ENCODE results near the gene UCP2. TPM values are rescaled to one million over a fixed set of nuclear protein-coding genes. Genes with fewer than 3 reads are reported as not detected.

UCP2 gene
- total and polyA plus RNA-seq, 10 of the 15 experiments (the other 5 are each of a cell fraction or from before 2014, with no cell fraction given), result 32.9 to 248 (median 154) TPM

- Histone ChIP-seq H3K9me3 (replicated peaks; ENCODE audit: control insufficient read depth, insufficient read depth, low read length) (no peaks in the 10 kb centered on the region), H3K36me3 (ENCODE audit: control insufficient read depth in 2 of 2, insufficient read depth in 2 of 2, low read length in 1 of 2) (no peaks in the 10 kb centered on the region), H3K4me3 (no peak within 1 kb of the TSS), H3K79me2 (ENCODE audit: control insufficient read depth, insufficient read depth, low read length) (no peaks in the 10 kb centered on the region), H3K27me3 (replicated peaks in 1 of 2; ENCODE audit: control insufficient read depth in 2 of 2, insufficient read depth in 2 of 2, low read length in 1 of 2) (no peaks in the 10 kb centered on the region), H3K9ac (ENCODE audit: control insufficient read depth, insufficient read depth, low read length) (no peak within 1 kb of the TSS), H3K27ac (ENCODE audit: control insufficient read depth, insufficient read depth) (no peak within 1 kb of the TSS), H4K20me1 (ENCODE audit: control insufficient read depth, insufficient read depth) (no peaks in the 10 kb centered on the region), H3K4me2 (ENCODE audit: control insufficient read depth, insufficient read depth) (no peak within 1 kb of the TSS), H2AFZ (ENCODE audit: control insufficient read depth, low read depth, low read length) (no peak within 1 kb of the TSS), H3K4me1 (ENCODE audit: control insufficient read depth, insufficient read depth, low read length) (peaks cover 3% of the 10 kb centered on the region; the same call in 1 of the 2 replicates)
- BruUV-seq (replicated peaks), result no TSS peak
- intact Hi-C loops (cut with micrococcal nuclease; ENCODE audit: unreplicated experiment), result no loop called here
- SMC1A ChIA-PET (ENCODE audit: uncharacterized antibody, unreplicated experiment), result interaction anchor here (0.9 to 1.3 kb wide), 3 partner anchors 10 to 370 kb away, joined by 3 to 4 read pairs (median 3); no protein-coding TSS in a partner anchor
- ATAC-seq (peak; percentile 98), DNase-seq (ENCODE audit: low read depth, low spot score) (peak; percentile 23), FAIRE-seq (no peak)
- in situ Hi-C loops (cut with MboI), result no loop called here
- WGBS (ENCODE audit: insufficient coverage, insufficient replicate concordance, low lambda C conversion rate, missing lambda C conversion rate), result 62% methylated on average over 12 of the region's 12 CpGs
- CTCF ChIA-PET, result interaction anchor here (1.7 kb wide), 1 partner anchor 13 kb away, joined by 6 read pairs; no protein-coding TSS in a partner anchor
- POLR2A ChIA-PET, result no interaction called here
- RAD21 ChIA-PET (ENCODE audit: unreplicated experiment), result interaction anchor here (1.3 kb wide), 1 partner anchor 13 kb away, joined by 5 read pairs; no protein-coding TSS in a partner anchor
- TF ChIP-seq ZBED1 (IDR thresholded peaks at IDR 0.05; ENCODE audit: borderline replicate concordance) (no peak), YBX1 (IDR thresholded peaks at IDR 0.05) (no peak), ESRRA (IDR thresholded peaks at IDR 0.05; ENCODE audit: low read length) (no peak), HCFC1 (IDR thresholded peaks at IDR 0.05; ENCODE audit: low read length) (peak; percentile 88), CHD2 (IDR thresholded peaks at IDR 0.05; ENCODE audit: borderline replicate concordance, low read depth, low read length) (peak; percentile 24; the same call in 1 of the 2 replicates), PML (IDR thresholded peaks at IDR 0.05; ENCODE audit: low read length) (no peak), SPI1 (IDR thresholded peaks at IDR 0.05; ENCODE audit: borderline replicate concordance, insufficient read depth, low read depth, low read length) (peak; percentile 69; the same call in 1 of the 2 replicates), PAX8 (IDR thresholded peaks at IDR 0.05) (no peak), ASH2L (IDR thresholded peaks at IDR 0.05; ENCODE audit: borderline replicate concordance, low read depth) (no peak), TARDBP (IDR thresholded peaks at IDR 0.05; ENCODE audit: borderline replicate concordance) (no peak), BMI1 (IDR thresholded peaks at IDR 0.05; ENCODE audit: borderline replicate concordance) (peak; percentile 69), DPF2 (IDR thresholded peaks at IDR 0.05) (no peak), SUZ12 (IDR thresholded peaks at IDR 0.05; ENCODE audit: unreplicated experiment) (no peak), SIN3A (IDR thresholded peaks at IDR 0.05; ENCODE audit: low read depth, low read length) (peak; percentile 59; the same call in 1 of the 2 replicates), ZSCAN29 (IDR thresholded peaks at IDR 0.05) (no peak), IKZF1 (conservative IDR thresholded peaks at IDR 0.05) (no peak), MEF2B (IDR thresholded peaks at IDR 0.05; ENCODE audit: partially characterized antibody, poor library complexity, severe bottlenecking) (no peak), BCL3 (IDR thresholded peaks at IDR 0.05; ENCODE audit: borderline replicate concordance, insufficient read depth, low read depth, low read length, poor library complexity, severe bottlenecking) (no peak)
- TF ChIP-seq, protein P1, sequence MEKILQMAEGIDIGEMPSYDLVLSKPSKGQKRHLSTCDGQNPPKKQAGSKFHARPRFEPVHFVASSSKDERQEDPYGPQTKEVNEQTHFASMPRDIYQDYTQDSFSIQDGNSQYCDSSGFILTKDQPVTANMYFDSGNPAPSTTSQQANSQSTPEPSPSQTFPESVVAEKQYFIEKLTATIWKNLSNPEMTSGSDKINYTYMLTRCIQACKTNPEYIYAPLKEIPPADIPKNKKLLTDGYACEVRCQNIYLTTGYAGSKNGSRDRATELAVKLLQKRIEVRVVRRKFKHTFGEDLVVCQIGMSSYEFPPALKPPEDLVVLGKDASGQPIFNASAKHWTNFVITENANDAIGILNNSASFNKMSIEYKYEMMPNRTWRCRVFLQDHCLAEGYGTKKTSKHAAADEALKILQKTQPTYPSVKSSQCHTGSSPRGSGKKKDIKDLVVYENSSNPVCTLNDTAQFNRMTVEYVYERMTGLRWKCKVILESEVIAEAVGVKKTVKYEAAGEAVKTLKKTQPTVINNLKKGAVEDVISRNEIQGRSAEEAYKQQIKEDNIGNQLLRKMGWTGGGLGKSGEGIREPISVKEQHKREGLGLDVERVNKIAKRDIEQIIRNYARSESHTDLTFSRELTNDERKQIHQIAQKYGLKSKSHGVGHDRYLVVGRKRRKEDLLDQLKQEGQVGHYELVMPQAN (conservative IDR thresholded peaks at IDR 0.05), result 0 out of 2 replicates have a peak, but pooled peaks have one; percentile 36
Observed at GRCh38 chr11:73950869-73951710, 31.6 kb downstream of the UCP2 start, which contains the start of gene DNAJB13. TSS of gene DNAJB13 (plus strand) at chr11:73951026. CDS start at chr11:73951070, 44 bp downstream.

Data from GM12878 (cell line).